ENCODE results near the gene MID1. TPM values are rescaled to one million over a fixed set of nuclear protein-coding genes. Genes with fewer than 3 reads are reported as not detected.

MID1 gene
- total RNA-seq, 1 experiment from 2014 or later = 32.4 TPM

- DNase-seq (ENCODE audit: low read depth, low spot score) (no peak), ATAC-seq (no peak)
- H3K36me3 ChIP-seq (ENCODE audit: control insufficient read depth, insufficient read depth, low read length) = peaks cover 2% of the 10 kb centered on the region; the same call in 1 of the 2 replicates
- POLR2A ChIA-PET = no interaction called here
- H3K4me1 ChIP-seq (ENCODE audit: control insufficient read depth, insufficient read depth, low read length) = peaks cover 17% of the 10 kb centered on the region
- no TSS peak for BruUV-seq (replicated peaks)
- CTCF ChIA-PET = no interaction called here
- intact Hi-C loops (cut with micrococcal nuclease; ENCODE audit: unreplicated experiment) (loop anchor here (5.0 kb wide), 1 partner anchor 427 kb away; no protein-coding TSS in a partner anchor), in situ Hi-C loops (cut with HindIII; ENCODE audit: low pct_unique_long_range_greater_than_20kb, low sequenced_read_pairs) (no loop called here)
- no peak for TF ChIP-seq TCF7L2 (IDR thresholded peaks at IDR 0.05; ENCODE audit: low read depth, low read length)
- no peak for TF ChIP-seq SIN3A (IDR thresholded peaks at IDR 0.05; ENCODE audit: borderline replicate concordance, insufficient read depth, low read depth, low read length)
- no peak for TF ChIP-seq POLR2AphosphoS5 (IDR thresholded peaks at IDR 0.05; ENCODE audit: low read depth, low read length)
- no peak for TF ChIP-seq REST (IDR thresholded peaks at IDR 0.05; ENCODE audit: insufficient read depth in 1 of 2, low read depth in 2 of 2, low read length in 1 of 2)
- TF ChIP-seq CTCF (IDR thresholded peaks at IDR 0.05) = no peak
- H3K27ac ChIP-seq (ENCODE audit: low read length) = peak overlapping the region; percentile 84
- H3K27me3 ChIP-seq (ENCODE audit: control insufficient read depth, insufficient read depth, low read length) = no peaks in the 10 kb centered on the region
- no peaks in the 10 kb centered on the region for H3K9me3 ChIP-seq (ENCODE audit: control insufficient read depth, insufficient read depth, low read depth, low read length)
- peak overlapping the region; percentile 64 to 71 for H3K4me3 ChIP-seq (ENCODE audit: low read depth in 2 of 2, low read length in 2 of 2)
Measured at GRCh38 chrX:10618961-10619360, 1.4 kb downstream of the MID1 start.

GRCh38 chrX:10617999-10618351 lies 2.4 kb downstream of the MID1 start:
- POLR2A ChIA-PET = no interaction called here
- Histone ChIP-seq H3K4me1 (ENCODE audit: control insufficient read depth, insufficient read depth, low read length) (peaks cover 23% of the 10 kb centered on the region), H3K36me3 (ENCODE audit: control insufficient read depth, insufficient read depth, low read length) (peaks cover 2% of the 10 kb centered on the region; the same call in 1 of the 2 replicates), H3K4me3 (ENCODE audit: low read depth in 2 of 2, low read length in 2 of 2) (peak overlapping the region; percentile 64 to 71), H3K27me3 (ENCODE audit: control insufficient read depth, insufficient read depth, low read length) (no peaks in the 10 kb centered on the region), H3K9me3 (ENCODE audit: control insufficient read depth, insufficient read depth, low read depth, low read length) (no peaks in the 10 kb centered on the region), H3K27ac (ENCODE audit: low read length) (peak overlapping the region; percentile 84)
- BruUV-seq (replicated peaks) = no TSS peak
- CTCF ChIA-PET = no interaction called here
- DNase-seq (ENCODE audit: low read depth, low spot score) (no peak), ATAC-seq (no peak)
- in situ Hi-C loops (cut with HindIII; ENCODE audit: low pct_unique_long_range_greater_than_20kb, low sequenced_read_pairs) = no loop called here
- no peak for TF ChIP-seq REST (IDR thresholded peaks at IDR 0.05; ENCODE audit: insufficient read depth in 1 of 2, low read depth in 2 of 2, low read length in 1 of 2)
- intact Hi-C loops (cut with micrococcal nuclease; ENCODE audit: unreplicated experiment) = loop anchor here (5.0 kb wide), 1 partner anchor 426 kb away; no protein-coding TSS in a partner anchor
